Superior temporal gyrus (tissue), 1 donor: ENCODE data around the gene CAB39.

Source experiments
- DNase-seq: peaks from one replicate; pipeline ENCODE4 v3.0.0-alpha.2; 2016; ENCODE audit errors: extremely low spot score

CAB39 gene

DNA sequence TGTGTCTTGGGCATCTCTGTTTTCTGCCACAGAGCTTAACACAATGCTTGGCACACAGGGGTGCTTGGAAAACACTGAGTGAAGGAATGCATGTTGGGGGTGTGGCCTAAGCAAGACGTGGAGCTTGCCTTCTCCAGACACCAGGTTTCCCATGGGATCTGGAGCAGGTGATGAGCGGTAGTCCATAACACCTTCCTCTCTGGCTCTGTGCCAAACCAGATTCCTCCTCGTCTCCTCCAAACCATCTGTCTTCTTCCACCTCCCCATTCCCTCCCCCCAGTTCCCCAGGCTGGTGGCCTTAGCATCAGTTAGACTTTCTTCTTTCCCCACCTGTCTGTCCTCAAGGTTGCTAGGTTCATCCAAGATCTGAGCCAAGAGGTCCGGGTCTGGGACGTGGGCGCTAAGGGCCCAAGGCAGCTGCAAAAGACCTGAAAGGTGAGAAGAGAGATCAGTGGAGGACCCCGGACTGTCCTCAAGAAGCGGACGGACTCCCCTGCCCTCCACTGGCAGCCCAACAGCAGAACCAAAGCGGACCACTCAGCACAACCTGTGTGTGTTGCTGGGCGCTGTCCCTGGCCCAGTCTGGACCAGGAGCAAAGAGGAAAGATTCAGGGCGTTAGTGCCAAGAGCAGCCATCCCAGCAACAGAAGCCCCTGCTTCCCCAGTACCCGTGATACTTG lies 150.9 kb downstream of the CAB39 start:
- no peak for DNase-seq

DNA sequence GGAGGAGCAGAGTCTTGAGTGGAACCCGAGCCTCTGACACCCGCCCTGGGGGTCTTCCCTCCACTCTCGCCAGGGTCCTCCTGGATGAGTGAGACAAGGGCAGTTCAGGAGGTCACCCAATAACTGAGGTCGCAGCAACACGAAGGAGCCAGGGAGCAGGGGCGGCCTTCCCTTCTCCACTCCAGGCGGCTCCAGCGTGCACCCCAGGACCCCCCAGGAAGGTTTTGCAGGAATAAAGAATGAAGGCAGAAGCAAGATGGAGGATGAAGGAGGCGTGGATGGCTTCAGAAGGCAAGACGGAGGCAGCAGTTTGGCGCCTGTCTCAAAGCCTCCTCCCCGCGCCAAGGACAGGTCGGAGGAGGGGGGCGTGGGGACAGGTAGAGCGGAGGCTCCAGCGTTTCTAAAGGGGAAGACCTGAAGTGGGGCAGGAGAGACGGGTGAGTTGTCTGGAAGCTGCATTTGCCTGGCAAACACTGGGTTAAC lies 151.5 kb downstream of the CAB39 start:
- DNase-seq, result no peak

DNA sequence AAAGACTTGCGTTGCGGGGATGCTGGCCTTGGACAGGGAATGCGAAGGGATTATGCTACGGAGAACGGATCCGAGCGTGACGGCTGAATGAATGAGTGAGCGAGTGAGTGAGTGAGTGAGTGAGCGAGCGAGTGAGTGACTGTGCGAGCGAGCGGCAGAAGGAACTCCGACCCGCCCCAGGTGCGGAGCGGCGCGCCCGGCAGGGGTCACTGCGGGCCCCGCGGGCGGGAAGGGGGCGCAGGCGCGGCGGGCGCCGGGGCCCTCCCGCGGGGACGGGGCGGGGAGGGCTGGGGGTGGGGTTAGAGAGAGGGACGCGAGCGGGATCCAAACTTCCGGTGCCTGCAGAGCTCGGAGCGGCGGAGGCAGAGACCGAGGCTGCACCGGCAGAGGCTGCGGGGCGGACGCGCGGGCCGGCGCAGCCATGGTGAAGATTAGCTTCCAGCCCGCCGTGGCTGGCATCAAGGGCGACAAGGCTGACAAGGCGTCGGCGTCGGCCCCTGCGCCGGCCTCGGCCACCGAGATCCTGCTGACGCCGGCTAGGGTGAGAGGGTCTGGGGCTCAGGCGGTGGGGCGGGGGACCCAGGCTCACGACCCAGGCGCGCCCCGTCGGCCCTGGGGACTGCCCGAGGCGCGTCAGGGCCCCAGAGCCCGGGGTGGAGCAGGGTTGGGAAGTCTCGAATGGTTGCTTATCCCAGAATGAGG lies 152.1 kb downstream of the CAB39 start, which contains the start of gene ITM2C:
TSS of gene ITM2C (plus strand) at position 338 of the 702 bp plus-strand sequence. CDS start at position 422, 84 bp downstream.
- peak; percentile 58 for DNase-seq

DNA sequence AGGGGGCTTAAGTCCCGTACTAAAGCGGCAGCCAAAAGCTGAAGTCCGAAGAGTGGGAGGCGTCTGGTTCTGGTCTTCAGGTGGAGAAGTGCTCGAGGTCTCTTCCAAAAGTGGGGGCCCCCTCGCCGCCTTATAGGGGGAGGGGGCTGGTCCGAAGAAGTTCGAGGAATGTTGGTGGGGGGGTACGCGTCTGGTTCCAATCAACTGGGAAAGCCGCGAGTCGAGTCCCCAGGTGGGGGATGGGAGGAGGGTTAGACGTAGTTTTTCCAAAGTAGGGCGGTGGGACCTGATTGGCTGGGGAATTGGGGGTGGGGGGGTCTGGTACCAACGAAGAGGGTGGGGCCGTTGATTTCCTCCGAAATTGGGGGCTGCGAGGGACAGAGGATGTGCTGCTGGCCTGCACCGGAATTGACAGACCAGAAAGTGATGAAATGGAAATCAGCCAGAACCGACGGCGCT lies 152.7 kb downstream of the CAB39 start:
- no peak for DNase-seq

DNA sequence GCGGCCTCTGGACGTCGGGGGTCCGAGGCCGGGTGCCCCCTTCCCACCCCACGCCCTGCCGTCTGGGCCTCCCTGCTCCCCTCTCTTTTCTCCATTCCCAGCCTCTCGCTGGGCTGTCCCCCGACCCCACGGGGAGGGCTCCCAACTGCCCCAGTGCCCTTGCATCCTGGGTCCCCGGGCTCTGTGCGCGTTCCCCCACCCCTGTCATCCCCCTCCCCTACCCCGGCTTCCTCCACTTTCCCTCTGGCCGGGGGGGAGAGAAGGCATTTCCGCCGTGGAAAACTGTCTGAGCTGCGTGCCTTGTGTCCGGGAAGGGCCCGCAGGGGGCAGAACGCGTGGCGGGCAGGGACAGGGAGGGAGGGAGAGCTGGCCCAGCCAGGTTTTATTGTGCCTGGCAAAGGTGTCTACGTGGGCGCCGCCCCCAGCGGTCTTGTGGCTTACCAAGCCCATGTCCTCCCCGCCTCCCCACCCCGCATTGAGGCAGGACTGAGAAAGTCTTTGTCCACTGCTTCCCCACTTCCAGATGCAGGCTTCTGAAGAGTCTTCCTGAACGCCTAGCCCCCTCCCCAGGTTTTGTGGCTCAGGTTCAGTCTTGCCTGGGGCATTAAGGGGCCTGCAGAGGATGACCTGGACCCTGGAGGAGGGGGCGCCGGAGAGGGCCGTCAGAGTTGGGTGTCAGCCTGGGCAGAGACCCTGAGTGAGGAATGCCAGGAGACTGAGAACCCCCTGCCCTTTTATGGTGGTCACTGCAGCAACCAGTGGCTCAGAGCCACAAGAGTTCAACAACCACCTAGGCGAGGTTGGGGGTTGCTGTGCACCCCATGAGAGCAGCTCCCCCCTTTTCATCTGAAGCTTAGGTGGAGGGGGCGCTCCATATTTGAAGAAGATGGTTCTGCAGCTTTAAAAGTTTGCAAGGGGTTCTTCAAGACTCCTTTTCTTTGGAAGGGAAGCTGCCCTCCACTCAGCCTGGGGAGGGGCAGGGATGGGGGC lies 153.4 kb downstream of the CAB39 start:
- no peak for DNase-seq

DNA sequence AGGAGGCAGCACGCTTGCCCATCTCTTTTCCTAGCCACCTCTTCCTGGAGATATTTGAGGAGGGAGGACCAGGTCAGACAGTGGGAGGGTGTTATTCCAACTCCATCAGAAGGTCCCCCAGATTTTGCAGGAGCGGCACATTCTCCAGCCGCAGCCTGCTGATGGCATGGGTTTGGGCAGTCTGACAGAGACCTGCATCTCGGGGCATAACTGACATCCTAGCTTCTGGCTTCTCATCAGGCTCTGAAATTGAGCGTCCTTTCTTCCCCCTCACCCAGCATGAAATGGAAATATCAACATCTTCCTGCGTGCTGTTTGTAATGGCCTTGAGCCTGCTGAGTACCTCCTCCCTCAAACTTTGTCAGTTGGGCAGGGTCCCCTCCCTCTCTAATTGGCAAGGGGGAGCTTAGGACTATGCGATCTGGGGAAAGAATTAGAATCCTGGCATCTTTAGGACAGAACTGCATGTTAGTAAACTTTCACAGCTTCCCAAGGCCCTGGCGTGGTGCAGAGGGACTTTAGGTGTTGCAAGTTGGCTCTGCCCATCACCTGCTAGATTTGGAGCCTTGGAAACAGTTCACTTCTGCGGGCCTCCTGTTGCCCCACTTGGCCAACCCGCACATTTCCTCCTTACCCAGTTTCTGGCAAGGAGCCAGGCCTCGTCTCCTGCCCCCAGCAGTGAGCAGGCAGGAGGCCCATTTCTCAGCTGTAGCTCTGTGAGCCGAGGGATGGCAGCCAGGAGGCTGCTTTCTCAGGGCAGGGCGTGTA lies 154.3 kb downstream of the CAB39 start:
- peak; percentile 66 for DNase-seq

DNA sequence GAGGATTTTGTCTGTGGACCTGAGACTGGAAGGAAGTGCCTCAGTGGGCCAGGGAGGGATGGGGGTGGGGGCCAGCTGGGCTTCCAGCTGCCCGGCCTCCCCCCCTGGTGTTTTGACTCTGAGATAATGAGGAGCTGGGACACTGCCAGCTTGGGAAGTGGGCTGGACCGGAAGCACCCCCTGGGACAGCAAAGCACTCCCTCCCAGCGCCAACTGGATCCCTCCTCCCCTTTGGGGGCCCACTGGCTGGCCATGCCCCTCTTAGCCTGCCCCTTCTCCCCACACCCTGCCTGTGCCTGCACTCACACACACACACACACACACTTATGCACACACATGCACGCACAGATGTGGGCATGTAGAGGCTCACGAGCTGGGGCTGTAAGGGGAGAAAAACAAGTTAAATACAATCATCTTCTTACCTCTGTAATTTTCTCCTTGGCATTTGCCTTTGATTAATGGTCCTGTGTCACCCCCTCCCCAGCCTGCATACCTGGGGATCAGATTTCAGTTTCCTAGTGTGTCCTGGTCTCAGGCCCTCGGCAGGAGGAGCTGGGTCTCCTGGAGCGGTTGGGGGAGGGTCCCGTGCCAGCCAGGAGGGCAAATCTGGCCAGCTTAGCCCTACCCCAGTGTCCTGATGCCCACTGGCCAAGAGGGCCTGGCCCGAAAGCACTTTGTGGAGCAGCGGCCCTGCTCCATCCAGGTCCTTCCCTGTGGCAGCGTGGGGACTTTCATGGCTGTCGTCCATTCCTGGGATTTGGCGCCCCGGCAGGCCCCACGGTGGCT lies 155.7 kb downstream of the CAB39 start:
- no peak for DNase-seq

DNA sequence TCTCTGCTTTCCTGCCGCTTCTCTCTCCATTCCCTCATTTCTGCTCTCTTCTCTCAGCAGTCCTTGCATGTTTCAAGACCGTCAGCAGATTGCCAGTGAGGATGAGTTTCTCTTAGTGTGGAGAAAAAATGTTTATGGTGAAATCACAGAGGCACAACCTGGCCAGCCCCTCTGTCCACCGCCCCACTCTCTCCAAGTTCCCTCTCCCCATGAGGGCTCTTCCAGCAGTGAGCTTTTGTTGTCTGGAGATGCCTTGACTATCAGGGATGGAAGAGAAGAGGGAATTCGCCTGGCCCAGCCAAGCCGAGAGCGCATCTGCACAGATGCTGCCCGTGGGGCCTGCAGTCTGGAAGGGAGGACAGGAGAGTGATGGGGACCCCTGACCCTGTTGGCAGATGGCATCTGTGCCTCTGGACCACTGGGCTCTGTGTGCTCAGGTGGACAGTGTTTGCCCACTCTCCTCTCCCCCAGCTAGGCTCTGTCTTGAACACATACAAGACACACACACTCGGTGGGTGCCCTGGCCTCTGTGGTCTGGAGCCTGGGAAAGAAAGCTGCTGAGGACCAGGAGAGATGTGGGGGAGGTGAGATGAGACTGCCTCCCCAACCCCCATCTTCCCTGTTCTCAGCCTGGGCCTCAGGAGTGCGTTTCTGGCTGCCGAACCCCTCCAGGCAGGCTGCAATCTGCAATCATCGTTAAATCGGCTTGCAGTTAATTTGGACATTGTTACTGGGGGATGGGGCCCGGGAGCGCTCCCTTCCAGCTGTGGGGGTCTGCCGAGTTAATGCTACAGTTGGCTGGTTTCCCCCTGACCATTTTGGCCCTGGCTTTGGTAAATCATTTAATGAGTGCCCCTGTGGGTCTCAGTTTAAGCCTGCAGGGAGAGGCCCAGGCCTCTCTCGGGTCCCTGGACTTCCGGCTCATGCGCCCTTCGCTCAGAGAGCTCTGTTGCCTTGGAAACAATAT lies 156.6 kb downstream of the CAB39 start:
- DNase-seq, result no peak

DNA sequence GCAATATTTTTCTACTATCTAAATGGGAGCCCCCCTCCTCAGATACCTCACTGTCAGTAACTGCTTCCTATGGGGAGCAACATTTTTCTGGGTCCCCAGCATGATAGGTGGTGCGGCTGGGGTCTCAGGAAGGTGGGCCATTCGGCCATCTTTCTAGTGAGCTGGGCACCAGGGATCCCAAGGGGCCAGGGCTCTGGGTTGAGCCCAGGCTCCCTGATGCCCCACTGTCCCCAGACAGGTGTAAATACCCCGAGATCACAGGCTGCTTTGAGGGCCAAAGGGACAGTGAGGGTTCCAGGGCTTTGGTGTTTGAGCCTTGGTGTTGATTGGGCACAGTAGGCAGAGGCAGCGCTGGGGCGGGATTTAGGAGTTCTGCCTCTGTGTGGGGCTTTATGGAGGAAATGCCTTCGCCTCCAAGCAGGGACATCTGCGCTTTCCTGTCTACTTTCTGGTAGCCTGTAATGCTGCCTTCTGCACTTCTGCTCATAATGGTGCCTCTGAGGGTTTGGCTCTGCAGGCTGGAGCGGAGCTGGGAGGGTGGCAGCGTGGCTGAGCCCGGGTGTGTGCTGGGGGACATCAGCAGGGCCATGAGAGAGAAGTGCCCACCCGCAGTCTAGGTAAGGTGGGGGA lies 157.4 kb downstream of the CAB39 start:
- DNase-seq, result peak; percentile 24
